Melanocyte of skin (primary cell): ENCODE data around the gene TKTL1. TPM values are rescaled to one million over a fixed set of nuclear protein-coding genes. Genes with fewer than 3 reads are reported as not detected.

Experiments used
- total RNA-seq, 2 donors: library from RNA; depleted of rRNA; stranded (reverse); fragments of >200 nt; gene quantifications; 2 replicates each; pipeline ENCODE4 v1.2.3, GENCODE V29; 2012

TKTL1 gene, protein sequence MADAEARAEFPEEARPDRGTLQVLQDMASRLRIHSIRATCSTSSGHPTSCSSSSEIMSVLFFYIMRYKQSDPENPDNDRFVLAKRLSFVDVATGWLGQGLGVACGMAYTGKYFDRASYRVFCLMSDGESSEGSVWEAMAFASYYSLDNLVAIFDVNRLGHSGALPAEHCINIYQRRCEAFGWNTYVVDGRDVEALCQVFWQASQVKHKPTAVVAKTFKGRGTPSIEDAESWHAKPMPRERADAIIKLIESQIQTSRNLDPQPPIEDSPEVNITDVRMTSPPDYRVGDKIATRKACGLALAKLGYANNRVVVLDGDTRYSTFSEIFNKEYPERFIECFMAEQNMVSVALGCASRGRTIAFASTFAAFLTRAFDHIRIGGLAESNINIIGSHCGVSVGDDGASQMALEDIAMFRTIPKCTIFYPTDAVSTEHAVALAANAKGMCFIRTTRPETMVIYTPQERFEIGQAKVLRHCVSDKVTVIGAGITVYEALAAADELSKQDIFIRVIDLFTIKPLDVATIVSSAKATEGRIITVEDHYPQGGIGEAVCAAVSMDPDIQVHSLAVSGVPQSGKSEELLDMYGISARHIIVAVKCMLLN
- total RNA-seq = not detected

DNA sequence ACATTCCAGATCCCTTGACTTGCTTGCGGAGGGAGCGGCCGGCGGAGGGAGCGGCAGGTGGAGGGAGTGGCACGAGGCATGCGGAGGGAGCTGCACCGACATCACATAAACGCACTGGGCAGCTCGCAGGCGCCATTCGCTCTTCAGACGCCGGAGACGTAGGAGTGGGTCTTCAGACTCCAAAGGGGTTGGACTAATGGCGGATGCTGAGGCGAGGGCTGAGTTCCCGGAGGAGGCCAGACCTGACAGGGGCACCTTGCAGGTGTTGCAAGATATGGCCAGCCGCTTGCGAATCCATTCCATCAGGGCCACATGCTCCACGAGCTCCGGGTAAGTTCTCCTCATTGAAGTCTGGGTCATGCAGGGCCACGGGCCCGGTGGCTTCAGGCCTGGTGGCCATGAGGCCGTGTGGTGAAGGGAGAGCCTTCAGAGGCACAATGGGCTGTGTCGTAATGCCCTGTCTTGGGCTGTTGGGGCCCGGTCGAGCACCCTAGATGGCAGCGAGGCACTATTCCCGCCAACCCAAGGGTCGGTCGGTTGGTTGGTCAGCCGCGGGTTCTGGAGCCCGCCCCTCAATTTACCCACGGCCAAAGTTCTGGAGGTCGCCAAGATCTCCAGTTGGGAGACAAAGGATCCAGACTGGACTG, at the start of gene TKTL1:
Gene TKTL1, plus strand, starts transcription at position 132 of the 647 bp plus-strand sequence. Its CDS starts 65 bp downstream, at position 197.

DNA sequence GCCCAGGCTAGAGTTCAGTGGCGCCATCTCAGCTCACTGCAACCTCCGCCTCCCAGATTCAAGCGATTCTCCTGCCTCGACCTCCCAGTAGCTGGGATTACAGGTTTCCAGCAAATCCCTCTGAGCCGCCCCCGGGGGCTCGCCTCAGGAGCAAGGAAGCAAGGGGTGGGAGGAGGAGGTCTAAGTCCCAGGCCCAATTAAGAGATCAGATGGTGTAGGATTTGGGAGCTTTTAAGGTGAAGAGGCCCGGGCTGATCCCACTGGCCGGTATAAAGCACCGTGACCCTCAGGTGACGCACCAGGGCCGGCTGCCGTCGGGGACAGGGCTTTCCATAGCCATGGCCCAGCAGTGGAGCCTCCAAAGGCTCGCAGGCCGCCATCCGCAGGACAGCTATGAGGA, 38.3 kb upstream of the TKTL1 start, which contains the start of gene OPN1MW3:
Gene OPN1MW3, plus strand, starts transcription at position 301 of the 400 bp plus-strand sequence. Its CDS starts 38 bp downstream, at position 339.

GRCh38 chrX:154294791-154295574, 612 bp upstream of the TKTL1 start, which contains the start of gene TEX28:
Gene TEX28 (minus strand): TSS chrX:154295124. CDS start chrX:154292117, 3,007 bp downstream.

DNA sequence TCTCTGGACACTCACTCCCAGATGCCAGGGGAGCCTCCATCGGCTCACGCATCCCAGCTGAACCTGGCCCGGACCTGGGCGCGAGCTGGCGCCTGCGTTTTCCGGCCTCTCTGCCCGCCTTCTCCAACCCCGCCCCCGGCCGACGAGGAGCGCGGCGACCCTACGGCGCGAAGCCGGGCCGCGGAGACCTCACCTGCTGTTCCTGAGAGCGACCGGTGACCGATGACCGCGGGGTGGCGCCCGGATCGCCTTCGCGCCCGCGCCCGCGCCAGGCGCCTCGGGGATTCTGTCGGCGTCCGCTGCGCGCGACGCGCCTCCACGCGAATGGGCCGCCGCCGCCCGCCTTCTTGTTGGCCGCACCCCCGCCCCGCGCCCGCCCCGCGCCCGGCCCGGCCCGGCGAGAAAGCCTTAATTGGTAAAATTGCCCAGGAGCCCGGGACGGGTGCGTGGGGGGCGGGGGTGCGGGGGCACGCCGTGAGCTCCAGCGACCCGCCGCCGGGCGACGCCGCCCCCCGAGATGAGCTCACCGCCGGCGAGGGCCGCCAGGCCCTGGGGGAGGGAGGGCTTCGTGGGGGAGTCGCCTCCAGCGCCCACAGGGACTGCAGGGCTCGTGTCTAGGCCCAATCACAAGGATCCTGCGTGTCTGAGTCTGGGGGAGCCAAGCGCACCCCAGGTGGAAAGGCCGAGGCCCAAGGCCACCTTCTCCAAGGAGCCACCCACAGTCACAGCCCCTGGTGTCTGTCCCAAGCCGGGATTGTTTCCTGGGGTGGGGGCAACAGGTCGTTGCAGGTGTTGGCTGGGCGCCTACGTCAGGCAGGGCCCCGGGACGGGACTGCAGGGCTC, 78.9 kb downstream of the TKTL1 start, which contains the start of gene FLNA:
Gene FLNA, minus strand, starts transcription at position 322 of the 843 bp plus-strand sequence. CDS start 3,389 bp downstream, outside the sequence.

GRCh38 chrX:154378799-154379568, 83.4 kb downstream of the TKTL1 start, which contains the start of gene EMD:
Gene EMD (plus strand): TSS chrX:154379295. CDS start chrX:154379485, 190 bp downstream.

Other genes starting within 250 kb of the TKTL1 start
- 10 to 100 TPM; 23.4 to 29.3 TPM for gene MECP2, start 198.1 kb upstream of the TKTL1 start, total RNA-seq
- gene OPN1LW, start 151.6 kb upstream of the TKTL1 start, total RNA-seq = not detected
- not detected for gene OPN1MW, start 113.2 kb upstream of the TKTL1 start, total RNA-seq
- not detected for gene OPN1MW2, start 76.0 kb upstream of the TKTL1 start, total RNA-seq
- gene OPN1MW3, start 38.2 kb upstream of the TKTL1 start, total RNA-seq = not detected
- not detected for gene TEX28, start 671 bp upstream of the TKTL1 start, total RNA-seq
- gene FLNA, start 78.8 kb downstream of the TKTL1 start, total RNA-seq = 100 to 1,000 TPM; 765 to 976 TPM
- 10 to 100 TPM; 27.5 to 42.0 TPM for gene EMD, start 83.5 kb downstream of the TKTL1 start, total RNA-seq
- 1,000 to 10,000 TPM in 1 of 2 donors, 100 to 1,000 TPM in 1; 813 to 1,193 TPM for gene RPL10, start 102.6 kb downstream of the TKTL1 start, total RNA-seq
- gene DNASE1L1, start 113.5 kb downstream of the TKTL1 start, total RNA-seq = 10 to 100 TPM; 28.6 to 31.3 TPM
- 10 to 100 TPM; 27.0 to 29.6 TPM for gene TAFAZZIN, start 115.7 kb downstream of the TKTL1 start, total RNA-seq
- gene ATP6AP1, start 132.9 kb downstream of the TKTL1 start, total RNA-seq = 100 to 1,000 TPM in 1 of 2 donors, 10 to 100 TPM in 1; 76.6 to 118 TPM
- gene GDI1, start 141.4 kb downstream of the TKTL1 start, total RNA-seq = 100 to 1,000 TPM in 1 of 2 donors, 10 to 100 TPM in 1; 98.1 to 105 TPM
- gene FAM50A, start 148.3 kb downstream of the TKTL1 start, total RNA-seq = 10 to 100 TPM; 29.0 to 37.2 TPM
- 1 to 10 TPM; 1.7 to 8.3 TPM for gene PLXNA3, start 162.5 kb downstream of the TKTL1 start, total RNA-seq
- 10 to 100 TPM; 25.5 to 33.6 TPM for gene LAGE3, start 183.5 kb downstream of the TKTL1 start, total RNA-seq
- 10 to 100 TPM; 36.1 to 59.6 TPM for gene UBL4A, start 190.8 kb downstream of the TKTL1 start, total RNA-seq
- 10 to 100 TPM in 1 of 2 donors, 1 to 10 TPM in 1; 5.2 to 10.7 TPM for gene SLC10A3, start 194.8 kb downstream of the TKTL1 start, total RNA-seq
- gene FAM3A, start 220.4 kb downstream of the TKTL1 start, total RNA-seq = 10 to 100 TPM; 20.6 to 21.7 TPM